HepG2 (cell line): Measurements from ENCODE around the gene PSORS1C2. TPM values are rescaled to one million over a fixed set of nuclear protein-coding genes. Genes with fewer than 3 reads are reported as not detected.

Experiments used
- ARHGAP35 ChIP-seq: sonication (generic); formaldehyde crosslinking; IDR thresholded peaks from 2 replicates; pipeline ENCODE4 v1.9.0; 2022; ENCODE audit warnings: mild to moderate bottlenecking, inconsistent platforms, moderate library complexity, missing genetic modification reagents, borderline replicate concordance
- KDM4B ChIP-seq: sonication (generic); formaldehyde crosslinking; IDR thresholded peaks from 2 replicates; pipeline ENCODE4 v1.4.0; 2020; ENCODE audit warnings: missing genetic modification reagents
- MIER2 ChIP-seq: IDR thresholded peaks from 2 replicates; pipeline ENCODE4 v1.6.1; 2016; ENCODE audit warnings: missing biosample characterization, missing genetic modification reagents
- MIER3 ChIP-seq: IDR thresholded peaks from 2 replicates; pipeline ENCODE4 v1.6.1; 2016; ENCODE audit warnings: missing compliant biosample characterization, borderline replicate concordance
- PHB2 ChIP-seq: fragments of 450-650 bp; IDR thresholded peaks from 2 replicates; pipeline ENCODE4 v1.6.1; 2018; ENCODE audit not compliant: partially characterized antibody
- THYN1 ChIP-seq: sonication (generic); formaldehyde crosslinking; IDR thresholded peaks from 2 replicates; pipeline ENCODE4 v1.8.1; 2023; ENCODE audit warnings: low read depth, mild to moderate bottlenecking, moderate library complexity, missing genetic modification reagents, borderline replicate concordance
- XRCC5 ChIP-seq: fragments of 200-400 bp; formaldehyde crosslinking; optimal IDR thresholded peaks from 2 replicates; pipeline ENCODE3; 2017; ENCODE audit warnings: mild to moderate bottlenecking, low read length
- ZMYM2 ChIP-seq: sonication (generic); formaldehyde crosslinking; IDR thresholded peaks from 2 replicates; pipeline ENCODE4 v1.8.0; 2022; ENCODE audit warnings: mild to moderate bottlenecking, missing genetic modification reagents
- ZNF224 ChIP-seq: sonication (generic); formaldehyde crosslinking; IDR thresholded peaks from 2 replicates; pipeline ENCODE4 v1.5.0; 2020; ENCODE audit warnings: mild to moderate bottlenecking, missing genetic modification reagents
- ZNF362 ChIP-seq: sonication (generic); formaldehyde crosslinking; IDR thresholded peaks from 2 replicates; pipeline ENCODE4 v1.4.0; 2020; ENCODE audit warnings: missing genetic modification reagents, mild to moderate bottlenecking, borderline replicate concordance
- ZNF407 ChIP-seq: sonication (generic); formaldehyde crosslinking; IDR thresholded peaks from one replicate; pipeline ENCODE4 v1.5.1; 2020; ENCODE audit warnings: mild to moderate bottlenecking, missing genetic modification reagents; ENCODE audit errors: not compliant biosample characterization
- ZNF577 ChIP-seq: sonication (generic); formaldehyde crosslinking; IDR thresholded peaks from 2 replicates; pipeline ENCODE4 v1.4.0; 2020; ENCODE audit warnings: mild to moderate bottlenecking, low read depth, missing genetic modification reagents, borderline replicate concordance
- ZNF597 ChIP-seq: sonication (generic); formaldehyde crosslinking; IDR thresholded peaks from 2 replicates; pipeline ENCODE4 v1.5.0; 2020; ENCODE audit warnings: missing genetic modification reagents
- ZNF7 ChIP-seq: IDR thresholded peaks from 2 replicates; pipeline ENCODE4 v1.6.1; 2016; ENCODE audit warnings: missing biosample characterization, missing genetic modification reagents
- ZNF713 ChIP-seq: sonication (generic); formaldehyde crosslinking; IDR thresholded peaks from 2 replicates; pipeline ENCODE4 v1.4.0; 2020; ENCODE audit warnings: mild to moderate bottlenecking, missing genetic modification reagents
- ZNF775 ChIP-seq: sonication (generic); formaldehyde crosslinking; IDR thresholded peaks from 2 replicates; pipeline ENCODE4 v1.4.0; 2020; ENCODE audit warnings: missing genetic modification reagents, mild to moderate bottlenecking, moderate library complexity, borderline replicate concordance
- ZNF792 ChIP-seq: IDR thresholded peaks from 2 replicates; pipeline ENCODE4 v1.6.1; 2016
- polyA plus RNA-seq, 8 experiments: library from polyadenylated mRNA; depleted of rRNA in 3 of 8; stranded (reverse) in 7 of 8; unstranded in 1 of 8; fragments of >200 nt; fragmentation: Illumina TruSeq in 4 of 8; extraction: Trizol in 4 of 8; gene quantifications; 2 replicates each; pipeline versions ENCODE4 v1.2.1 to v1.2.3, GENCODE V29; 2011 to 2016; ENCODE audit warnings: low read depth in 4 of 8, missing spikeins in 1 of 8, mixed read lengths in 1 of 8; ENCODE audit not compliant: insufficient read depth in 1 of 8
- total RNA-seq, 5 experiments: library from RNA; depleted of rRNA; stranded (reverse); fragments of >200 nt; fragmentation: Illumina TruSeq; extraction: Trizol; gene quantifications; 2 replicates each; pipeline ENCODE4 v1.2.3, GENCODE V29; 2016; ENCODE audit warnings: low read depth in 1 of 5
- TF ChIP-seq, protein P1 (sequence below): IDR thresholded peaks from 2 replicates; pipeline ENCODE4 v1.6.1; 2018; ENCODE audit warnings: missing genetic modification reagents

The PSORS1C2 gene
- total and polyA plus RNA-seq, 2 of the 13 experiments (the other 11 are each of a cell fraction or from before 2014, with no cell fraction given): not detected

DNA sequence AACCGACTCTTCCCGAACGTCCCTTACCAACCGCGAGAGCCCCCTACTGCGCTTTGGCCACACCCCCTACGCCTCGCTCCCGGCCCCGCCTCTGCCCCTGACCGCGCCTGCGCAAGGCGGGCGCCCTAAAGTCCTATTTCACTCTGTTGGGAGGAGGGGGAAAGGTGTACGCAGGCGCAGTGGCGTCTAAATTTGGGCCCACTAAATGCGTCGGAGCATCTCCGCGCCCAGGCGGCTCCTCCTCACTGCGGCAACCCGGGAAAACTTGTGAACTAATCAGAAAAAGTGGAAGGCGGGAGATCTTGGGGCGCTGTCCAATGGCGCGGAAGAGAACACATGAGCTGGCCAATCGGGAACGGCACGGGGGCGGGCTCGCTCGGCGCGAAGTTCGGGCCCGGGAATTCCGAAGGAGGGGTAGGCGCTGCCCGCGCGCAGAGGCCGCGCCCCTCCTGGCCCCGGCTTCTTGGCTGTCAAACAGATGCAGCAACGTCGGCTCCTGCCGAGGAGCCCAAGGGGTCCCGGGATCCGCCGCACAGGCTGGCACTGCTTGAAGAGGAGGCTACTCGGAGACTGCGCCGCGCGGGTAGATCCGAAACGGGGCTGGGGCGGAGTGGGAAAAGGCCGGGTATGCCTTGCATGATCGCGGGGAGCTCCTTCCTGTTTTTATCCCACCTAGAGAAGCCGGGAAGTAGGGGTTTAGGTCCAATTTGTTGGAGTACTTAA, 19.4 kb upstream of the PSORS1C2 start, which contains the start of gene TCF19 (continued):
- TF ChIP-seq, protein P1, sequence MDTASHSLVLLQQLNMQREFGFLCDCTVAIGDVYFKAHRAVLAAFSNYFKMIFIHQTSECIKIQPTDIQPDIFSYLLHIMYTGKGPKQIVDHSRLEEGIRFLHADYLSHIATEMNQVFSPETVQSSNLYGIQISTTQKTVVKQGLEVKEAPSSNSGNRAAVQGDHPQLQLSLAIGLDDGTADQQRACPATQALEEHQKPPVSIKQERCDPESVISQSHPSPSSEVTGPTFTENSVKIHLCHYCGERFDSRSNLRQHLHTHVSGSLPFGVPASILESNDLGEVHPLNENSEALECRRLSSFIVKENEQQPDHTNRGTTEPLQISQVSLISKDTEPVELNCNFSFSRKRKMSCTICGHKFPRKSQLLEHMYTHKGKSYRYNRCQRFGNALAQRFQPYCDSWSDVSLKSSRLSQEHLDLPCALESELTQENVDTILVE (CRISPR knock-in tag): no peak
- TF ChIP-seq ZNF407 (CRISPR knock-in tag) (no peak), ZNF224 (CRISPR knock-in tag) (0 out of 2 replicates have a peak, but pooled peaks have one; percentile 23), ZNF362 (CRISPR knock-in tag) (no peak), ZNF7 (CRISPR knock-in tag) (no peak), ZNF775 (peak; percentile 50; the same call in 1 of the 2 replicates), THYN1 (0 out of 2 replicates have a peak, but pooled peaks have one; percentile 60), PHB2 (no peak), ZNF792 (no peak; the same call in 1 of the 2 replicates), KDM4B (CRISPR knock-in tag) (no peak), ZNF713 (CRISPR knock-in tag) (no peak), ZMYM2 (CRISPR knock-in tag) (no peak), ARHGAP35 (CRISPR knock-in tag) (no peak; the same call in 1 of the 2 replicates), ZNF577 (CRISPR knock-in tag) (no peak), XRCC5 (peak; percentile 82), MIER3 (peak; percentile 16; the same call in 1 of the 2 replicates), MIER2 (CRISPR knock-in tag) (no peak), ZNF597 (CRISPR knock-in tag) (no peak)
